HepG2 (cell line): ENCODE measurements around the gene TBC1D22A. TPM values are rescaled to one million over a fixed set of nuclear protein-coding genes. Genes with fewer than 3 reads are reported as not detected.

ENCODE experiments used
- ATAC-seq: fragments of 200-7000 bp; cut with Tn5 transposase; 3 replicates; pipeline ENCODE4 v1.9.1; 2020; ENCODE audit warnings: mild to moderate bottlenecking, moderate library complexity
- BruUV-seq: library from RNA; stranded (reverse); fragments of 400-500 nt; replicated peaks from 2 replicates; lab custom pipeline; 2021; lab: Mats Ljungman, UMichigan
- CTCF ChIA-PET: fragments of 300-600 bp; formaldehyde crosslinking; extraction: SDS; loops from one replicate; lab custom pipeline; 2021; ENCODE audit warnings: low total read pairs, inconsistent platforms, low intra/inter-chr PET ratio; lab: Yijun Ruan, JAX
- POLR2A ChIA-PET: fragments of 350-600 bp; sonication (Branson Sonifier 250); formaldehyde crosslinking; loops from one replicate; lab custom pipeline; 2020; ENCODE audit warnings: antibody characterized with exemption, inconsistent platforms; lab: Yijun Ruan, JAX
- DNase-seq: peaks from one replicate; pipeline ENCODE4 v3.0.0-alpha.2; 2015; ENCODE audit warnings: low spot score
- FAIRE-seq: peaks from 3 replicates; lab custom pipeline; 2011; peaks lifted over from hg19 to GRCh38; lab: Jason Lieb, UNC
- H2AFZ ChIP-seq: one replicate; pipeline ENCODE4 v1.6.1; 2011; ENCODE audit warnings: low read length, inconsistent platforms
- H3K27ac ChIP-seq: fragments of 300-600 bp; 3 replicates; pipeline ENCODE4 v1.8.0; 2011; ENCODE audit warnings: mixed run types, mild to moderate bottlenecking, mixed read lengths, low read length, inconsistent platforms; ENCODE audit not compliant: insufficient read depth; ENCODE audit errors: extremely low read length
- H3K27me3 ChIP-seq, 2 experiments: fragments of 200-600 bp in 1 of 2; 2 replicates in 1 of 2; 3 replicates in 1 of 2; pipeline versions ENCODE4 v1.6.0 to v1.8.0; 2011; ENCODE audit warnings: low read length in 2 of 2, mild to moderate bottlenecking in 2 of 2, moderate library complexity in 2 of 2, inconsistent platforms in 1 of 2; ENCODE audit not compliant: insufficient read depth in 2 of 2, control insufficient read depth in 1 of 2
- H3K36me3 ChIP-seq, 2 experiments: fragments of 200-600 bp in 1 of 2; replicated peaks in 1 of 2; 2 replicates in 1 of 2; 3 replicates in 1 of 2; pipeline versions ENCODE4 v1.5.1 to v1.8.0; 2011; ENCODE audit warnings: low read length in 2 of 2, inconsistent platforms in 1 of 2; ENCODE audit not compliant: insufficient read depth in 2 of 2, control insufficient read depth in 1 of 2
- H3K4me1 ChIP-seq: 2 replicates; pipeline ENCODE4 v1.5.1; 2012; ENCODE audit warnings: low read length, inconsistent platforms; ENCODE audit not compliant: insufficient read depth
- H3K4me2 ChIP-seq: 2 replicates; pipeline ENCODE4 v1.6.0; 2011; ENCODE audit warnings: low read depth, low read length, inconsistent platforms
- H3K4me3 ChIP-seq, 3 experiments: fragments of 200-600 bp in 1 of 3; sonication (generic), shearing (Covaris generic) in 1 of 3; replicated peaks in 1 of 3; 2 replicates each; pipeline ENCODE4 v1.5.1; 2011 to 2016; ENCODE audit warnings: low read length in 3 of 3, inconsistent platforms in 2 of 3, low read depth in 2 of 3, mild to moderate bottlenecking in 2 of 3, control low read depth in 1 of 3, mixed read lengths in 1 of 3; ENCODE audit not compliant: insufficient read depth in 1 of 3
- H3K79me2 ChIP-seq: one replicate; pipeline ENCODE4 v1.6.1; 2011; ENCODE audit warnings: low read length, inconsistent platforms; ENCODE audit not compliant: insufficient read depth
- H3K9ac ChIP-seq: 2 replicates; pipeline ENCODE4 v1.6.0; 2011; ENCODE audit warnings: mild to moderate bottlenecking, low read depth, low read length, inconsistent platforms; ENCODE audit not compliant: insufficient read depth
- H3K9me3 ChIP-seq: 2 replicates; pipeline ENCODE4 v1.5.1; 2012; ENCODE audit warnings: mild to moderate bottlenecking, low read length
- H4K20me1 ChIP-seq: 2 replicates; pipeline ENCODE4 v1.6.0; 2011; ENCODE audit warnings: inconsistent platforms, mild to moderate bottlenecking, low read length, moderate library complexity; ENCODE audit not compliant: insufficient read depth
- ASH2L ChIP-seq: fragments of 300-600, 200-600 bp; sonication (generic); IDR thresholded peaks from 2 replicates; pipeline ENCODE4 v1.7.0; 2017; ENCODE audit warnings: low read depth, mild to moderate bottlenecking, moderate library complexity, mixed read lengths, low read length; ENCODE audit not compliant: insufficient read length
- ATF3 ChIP-seq: sonication (generic); formaldehyde crosslinking; IDR thresholded peaks from 2 replicates; pipeline ENCODE4 v1.4.0; 2020; ENCODE audit warnings: missing genetic modification reagents
- CREB3 ChIP-seq: sonication (generic); formaldehyde crosslinking; IDR thresholded peaks from 2 replicates; pipeline ENCODE4 v1.5.0; 2020; ENCODE audit warnings: missing genetic modification reagents
- FOXA3 ChIP-seq: IDR thresholded peaks from 2 replicates; pipeline ENCODE4 v1.6.1; 2016; ENCODE audit warnings: missing genetic modification reagents, missing compliant biosample characterization
- FOXM1 ChIP-seq: sonication (generic); formaldehyde crosslinking; IDR thresholded peaks from 2 replicates; pipeline ENCODE4 v1.5.0; 2020; ENCODE audit warnings: missing genetic modification reagents
- KAT8 ChIP-seq: IDR thresholded peaks from 2 replicates; pipeline ENCODE4 v1.6.1; 2016; ENCODE audit warnings: missing genetic modification reagents, missing compliant biosample characterization
- PRMT3 ChIP-seq: sonication (generic); formaldehyde crosslinking; IDR thresholded peaks from 2 replicates; pipeline ENCODE4 v1.8.1; 2022; ENCODE audit warnings: low read depth, mild to moderate bottlenecking, moderate library complexity, missing genetic modification reagents, borderline replicate concordance
- SAP130 ChIP-seq: IDR thresholded peaks from 2 replicates; pipeline ENCODE4 v1.6.1; 2016; ENCODE audit warnings: low read depth
- SIX1 ChIP-seq: sonication (generic); formaldehyde crosslinking; IDR thresholded peaks from 2 replicates; pipeline ENCODE4 v1.4.0; 2020; ENCODE audit warnings: missing genetic modification reagents, borderline replicate concordance
- SP1 ChIP-seq, 2 experiments: fragments of 450-650 bp in 1 of 2; sonication (generic) in 1 of 2; formaldehyde crosslinking in 1 of 2; IDR thresholded peaks; 2 replicates each; pipeline versions ENCODE4 v1.4.0 to v1.6.1; 2016 to 2020; ENCODE audit warnings: missing genetic modification reagents in 1 of 2
- TMF1 ChIP-seq: sonication (generic); formaldehyde crosslinking; IDR thresholded peaks from 2 replicates; pipeline ENCODE4 v1.8.1; 2022; ENCODE audit warnings: low read depth, missing genetic modification reagents
- YEATS4 ChIP-seq: sonication (generic); formaldehyde crosslinking; IDR thresholded peaks from 2 replicates; pipeline ENCODE4 v1.4.0; 2020; ENCODE audit warnings: missing genetic modification reagents, borderline replicate concordance
- YY1 ChIP-seq: IDR thresholded peaks from 2 replicates; pipeline ENCODE4 v1.6.1; 2011; ENCODE audit warnings: low read length, low read depth, moderate library complexity, mild to moderate bottlenecking; ENCODE audit not compliant: insufficient read depth, insufficient replicate concordance
- ZBTB20 ChIP-seq: sonication (generic); formaldehyde crosslinking; IDR thresholded peaks from 2 replicates; pipeline ENCODE4 v1.8.1; 2023; ENCODE audit warnings: missing genetic modification reagents, low read depth, mild to moderate bottlenecking, borderline replicate concordance
- ZNF17 ChIP-seq: sonication (generic); formaldehyde crosslinking; IDR thresholded peaks from 2 replicates; pipeline ENCODE4 v1.5.0; 2020; ENCODE audit warnings: mild to moderate bottlenecking, missing genetic modification reagents
- ZNF276 ChIP-seq: sonication (generic); formaldehyde crosslinking; IDR thresholded peaks from 2 replicates; pipeline ENCODE4 v1.4.0; 2020; ENCODE audit warnings: mild to moderate bottlenecking, low read depth, missing genetic modification reagents
- ZNF3 ChIP-seq: IDR thresholded peaks from 2 replicates; pipeline ENCODE4 v1.7.0; 2017; ENCODE audit warnings: inconsistent platforms
- ZNF678 ChIP-seq: sonication (generic); formaldehyde crosslinking; IDR thresholded peaks from 2 replicates; pipeline ENCODE4 v1.4.0; 2020; ENCODE audit warnings: mild to moderate bottlenecking, missing genetic modification reagents
- WGBS: methylation state at CpG from one replicate; pipeline ENCODE4 v1.1.6; 2017; ENCODE audit warnings: low lambda C conversion rate; 5-methylcytosine and 5-hydroxymethylcytosine counted together
- in situ Hi-C: cut with HindIII; loops from 2 replicates; pipeline ENCODE4 v1.10.0; 2017; ENCODE audit warnings: low pct_unique_long_range_greater_than_20kb; ENCODE audit not compliant: extremely low pct_ligation_motif_present
- intact Hi-C: fragments of 100-400 bp; cut with micrococcal nuclease; formaldehyde crosslinking; loops from one replicate; pipeline ENCODE4 v1.10.0; 2022; ENCODE audit not compliant: unreplicated experiment
- polyA plus RNA-seq, 8 experiments: library from polyadenylated mRNA; depleted of rRNA in 3 of 8; stranded (reverse) in 7 of 8; unstranded in 1 of 8; fragments of >200 nt; fragmentation: Illumina TruSeq in 4 of 8; extraction: Trizol in 4 of 8; gene quantifications; 2 replicates each; pipeline versions ENCODE4 v1.2.1 to v1.2.3, GENCODE V29; 2011 to 2016; ENCODE audit warnings: low read depth in 4 of 8, missing spikeins in 1 of 8, mixed read lengths in 1 of 8; ENCODE audit not compliant: insufficient read depth in 1 of 8
- total RNA-seq, 5 experiments: library from RNA; depleted of rRNA; stranded (reverse); fragments of >200 nt; fragmentation: Illumina TruSeq; extraction: Trizol; gene quantifications; 2 replicates each; pipeline ENCODE4 v1.2.3, GENCODE V29; 2016; ENCODE audit warnings: low read depth in 1 of 5
- TF ChIP-seq, protein P1 (sequence below): sonication (generic); formaldehyde crosslinking; IDR thresholded peaks from 2 replicates; pipeline ENCODE4 v1.9.0; 2021; ENCODE audit warnings: missing genetic modification reagents, mild to moderate bottlenecking, borderline replicate concordance
- TF ChIP-seq, protein P2 (sequence below): sonication (generic); formaldehyde crosslinking; IDR thresholded peaks from 2 replicates; pipeline ENCODE4 v1.8.0; 2022; ENCODE audit warnings: missing genetic modification reagents, low read depth, mild to moderate bottlenecking, borderline replicate concordance

TBC1D22A gene
- total and polyA plus RNA-seq, 2 of the 13 experiments (the other 11 are each of a cell fraction or from before 2014, with no cell fraction given): 17.3 to 18.0 TPM

DNA sequence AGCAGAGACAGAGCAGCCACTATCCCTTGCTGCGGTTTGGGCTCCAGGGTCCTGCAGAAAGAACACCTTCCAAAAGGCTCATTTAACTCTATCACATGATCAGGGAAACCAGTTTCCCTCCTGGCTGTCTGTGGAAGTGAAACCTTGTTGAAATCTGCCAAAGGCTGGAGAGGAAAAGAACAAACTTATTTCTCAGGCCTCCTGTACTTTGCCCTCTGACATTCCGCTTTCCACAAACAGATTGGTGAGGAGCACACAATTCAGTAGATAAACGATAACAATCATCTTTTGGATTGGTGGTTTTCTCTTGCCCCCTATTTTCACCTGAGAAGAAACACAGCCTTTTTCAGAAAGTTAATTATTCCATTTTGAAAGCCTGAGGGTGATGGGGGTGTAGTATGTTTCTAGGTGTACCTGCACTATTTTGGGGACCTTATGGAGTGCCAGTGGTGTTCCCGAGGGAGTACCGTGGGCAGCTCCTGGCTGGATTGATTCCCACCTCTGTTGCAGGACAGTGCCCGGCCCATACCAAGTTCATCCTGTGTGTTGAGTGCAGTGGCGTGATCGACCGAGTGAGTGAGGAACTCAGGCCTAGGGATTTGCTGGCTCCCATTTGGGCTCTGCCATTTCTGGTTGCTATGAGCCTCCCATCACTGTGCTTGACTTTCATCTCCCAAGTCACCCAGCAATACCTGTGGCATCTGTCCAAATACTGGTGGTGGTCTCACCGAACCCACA, 102.0 kb downstream of the TBC1D22A start:
- peak; percentile 88 for DNase-seq
- in situ Hi-C loops (no loop called here), intact Hi-C loops (loop anchor here (1.0 kb wide), 1 partner anchor 71 kb away; no protein-coding TSS in a partner anchor)
- CTCF ChIA-PET: no interaction called here
- Histone ChIP-seq H3K4me3 (peak overlapping the region in 2 of 3 experiments; percentile 14 to 43; a peak in 2 of 6 replicates), H3K27me3 (no peaks in the 10 kb centered on the region), H3K4me2 (peak overlapping the region; percentile 66), H3K27ac (peak overlapping the region; percentile 66), H3K9ac (no peak overlapping the region; the same call in 1 of the 2 replicates), H3K9me3 (no peaks in the 10 kb centered on the region), H3K79me2 (peaks cover 9% of the 10 kb centered on the region), H4K20me1 (no peaks in the 10 kb centered on the region), H3K36me3 (peaks cover 0 to 1% of the 10 kb centered on the region in 2 experiments; a peak in 3 of 5 replicates), H3K4me1 (peaks cover 50% of the 10 kb centered on the region), H2AFZ (no peak overlapping the region)
- 38% methylated on average over 10 of the region's 10 CpGs for WGBS
- POLR2A ChIA-PET: interaction anchor here (1.0 to 2.1 kb wide), 2 partner anchors 70 to 102 kb away, joined by 3 to 8 read pairs; partner anchors contain the start of gene TBC1D22A
- peak; percentile 96 for FAIRE-seq
- peak; percentile 87 for ATAC-seq
- no TSS peak for BruUV-seq
- no peak for TF ChIP-seq ATF3
- no peak for TF ChIP-seq CREB3 (CRISPR knock-in tag)
- TF ChIP-seq YEATS4 (CRISPR knock-in tag): no peak
- no peak for TF ChIP-seq ZNF678 (CRISPR knock-in tag)
- no peak for TF ChIP-seq TMF1
- TF ChIP-seq KAT8 (CRISPR knock-in tag): no peak
- TF ChIP-seq SAP130 (CRISPR knock-in tag): peak; percentile 52
- peak; percentile 30; the same call in 1 of the 2 replicates for TF ChIP-seq FOXA3
- TF ChIP-seq YY1: no peak
- TF ChIP-seq ZBTB20: no peak
- no peak for TF ChIP-seq SIX1 (CRISPR knock-in tag)
- peak; percentile 19 for TF ChIP-seq ASH2L
- no peak for TF ChIP-seq ZNF276 (CRISPR knock-in tag)
- TF ChIP-seq ZNF3 (CRISPR knock-in tag): no peak
- TF ChIP-seq SP1 (IDR thresholded peaks at IDR 0.05): no peak
- TF ChIP-seq SP1 (CRISPR knock-in tag; IDR thresholded peaks at IDR 0.05): no peak
- no peak for TF ChIP-seq FOXM1 (CRISPR knock-in tag)
- no peak for TF ChIP-seq ZNF17 (CRISPR knock-in tag)
- TF ChIP-seq, protein P1, sequence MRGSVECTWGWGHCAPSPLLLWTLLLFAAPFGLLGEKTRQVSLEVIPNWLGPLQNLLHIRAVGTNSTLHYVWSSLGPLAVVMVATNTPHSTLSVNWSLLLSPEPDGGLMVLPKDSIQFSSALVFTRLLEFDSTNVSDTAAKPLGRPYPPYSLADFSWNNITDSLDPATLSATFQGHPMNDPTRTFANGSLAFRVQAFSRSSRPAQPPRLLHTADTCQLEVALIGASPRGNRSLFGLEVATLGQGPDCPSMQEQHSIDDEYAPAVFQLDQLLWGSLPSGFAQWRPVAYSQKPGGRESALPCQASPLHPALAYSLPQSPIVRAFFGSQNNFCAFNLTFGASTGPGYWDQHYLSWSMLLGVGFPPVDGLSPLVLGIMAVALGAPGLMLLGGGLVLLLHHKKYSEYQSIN (CRISPR knock-in tag): no peak
- no peak for TF ChIP-seq PRMT3
- TF ChIP-seq, protein P2, sequence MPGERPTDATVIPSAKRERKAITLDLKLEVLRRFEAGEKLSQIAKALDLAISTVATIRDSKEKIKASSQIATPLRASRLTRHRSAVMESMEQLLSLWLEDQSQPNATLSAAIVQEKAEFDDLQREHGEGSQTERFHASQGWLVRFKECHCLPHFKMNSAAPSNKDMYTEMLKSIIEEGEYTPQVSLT: no peak
